H1 (cell line): Measurements from ENCODE around the gene ST6GALNAC3. TPM values are rescaled to one million over a fixed set of nuclear protein-coding genes. Genes with fewer than 3 reads are reported as not detected.

ENCODE experiments used
- CTCF ChIA-PET: fragments of 300-600 bp; sonication (Branson Sonifier 250); formaldehyde crosslinking; loops from one replicate; lab custom pipeline; 2021; ENCODE audit not compliant: partially characterized antibody; lab: Charles Lee
- POLR2A ChIA-PET: fragments of 300-600 bp; sonication (Branson Sonifier 250); formaldehyde crosslinking; loops from one replicate; lab custom pipeline; 2021; ENCODE audit warnings: inconsistent platforms; ENCODE audit not compliant: partially characterized antibody; lab: Charles Lee
- DNase-seq, 2 experiments: peaks; one replicate each; pipeline versions ENCODE4 v3.0.0 to v3.0.0-alpha.2; 2010 to 2022; ENCODE audit warnings: low spot score in 2 of 2, low read depth in 1 of 2, mixed read lengths in 1 of 2
- FAIRE-seq: peaks from 2 replicates; lab custom pipeline; 2011; peaks lifted over from hg19 to GRCh38; lab: Jason Lieb, UNC
- H2AFZ ChIP-seq: 2 replicates; pipeline ENCODE4 v1.8.1; 2012; ENCODE audit warnings: low read length, inconsistent platforms
- H2AK5ac ChIP-seq: 2 replicates; pipeline ENCODE4 v1.6.1; 2013; ENCODE audit warnings: low read depth, low read length
- H2BK120ac ChIP-seq: replicated peaks from 2 replicates; pipeline ENCODE3; 2013; ENCODE audit warnings: low read depth, low read length, inconsistent platforms
- H2BK12ac ChIP-seq: 2 replicates; pipeline ENCODE4 v1.6.1; 2013; ENCODE audit warnings: low read depth, low read length
- H2BK15ac ChIP-seq: 2 replicates; pipeline ENCODE4 v1.6.1; 2013; ENCODE audit warnings: low read length
- H2BK20ac ChIP-seq: 2 replicates; pipeline ENCODE4 v1.6.1; 2013; ENCODE audit warnings: low read length
- H2BK5ac ChIP-seq: 2 replicates; pipeline ENCODE4 v1.6.1; 2013; ENCODE audit warnings: low read depth, low read length
- H3K14ac ChIP-seq: 2 replicates; pipeline ENCODE4 v1.6.1; 2013; ENCODE audit warnings: inconsistent platforms; ENCODE audit not compliant: insufficient read length
- H3K18ac ChIP-seq: 2 replicates; pipeline ENCODE4 v1.6.1; 2013; ENCODE audit warnings: low read length; ENCODE audit errors: extremely low read depth
- H3K23ac ChIP-seq: 2 replicates; pipeline ENCODE4 v1.6.1; 2013; ENCODE audit warnings: inconsistent platforms; ENCODE audit not compliant: insufficient read length
- H3K23me2 ChIP-seq: 2 replicates; pipeline ENCODE4 v1.6.1; 2013; ENCODE audit warnings: low read depth, low read length
- H3K27ac ChIP-seq: 2 replicates; pipeline ENCODE4 v1.6.1; 2011; ENCODE audit warnings: low read depth, low read length, inconsistent platforms
- H3K27me3 ChIP-seq, 4 experiments: replicated peaks in 1 of 4; 1 replicate in 1 of 4; 2 replicates in 3 of 4; pipeline versions ENCODE4 v1.6.1 to v1.8.1; 2011 to 2013; ENCODE audit warnings: low read length in 3 of 4, mild to moderate bottlenecking in 3 of 4, inconsistent platforms in 2 of 4, mixed read lengths in 2 of 4, moderate library complexity in 1 of 4; ENCODE audit not compliant: control insufficient read depth in 3 of 4, insufficient read depth in 3 of 4; ENCODE audit errors: extremely low read depth in 1 of 4
- H3K36me3 ChIP-seq, 4 experiments: 2 replicates each; pipeline versions ENCODE4 v1.6.1 to v1.8.1; 2011 to 2013; ENCODE audit warnings: mild to moderate bottlenecking in 4 of 4, low read length in 3 of 4, moderate library complexity in 2 of 4, control low read depth in 1 of 4, inconsistent platforms in 1 of 4; ENCODE audit not compliant: insufficient read depth in 4 of 4, control insufficient read depth in 2 of 4
- H3K4ac ChIP-seq: replicated peaks from 2 replicates; pipeline ENCODE3; 2013; ENCODE audit warnings: low read length, low read depth, mixed read lengths, inconsistent platforms; ENCODE audit not compliant: insufficient read length
- H3K4me1 ChIP-seq, 4 experiments: replicated peaks in 1 of 4; 1 replicate in 1 of 4; 2 replicates in 3 of 4; pipeline versions ENCODE4 v1.6.1 to v1.8.1; 2011 to 2013; ENCODE audit warnings: low read length in 3 of 4, inconsistent platforms in 2 of 4, mixed read lengths in 1 of 4; ENCODE audit not compliant: insufficient read depth in 4 of 4, control insufficient read depth in 3 of 4
- H3K4me2 ChIP-seq, 2 experiments: 2 replicates each; pipeline versions ENCODE4 v1.6.1 to v1.8.1; 2011 to 2013; ENCODE audit warnings: low read depth in 2 of 2, low read length in 2 of 2, control low read depth in 1 of 2, inconsistent platforms in 1 of 2, mild to moderate bottlenecking in 1 of 2; ENCODE audit not compliant: insufficient read depth in 1 of 2
- H3K4me3 ChIP-seq, 4 experiments: fragments of 200-600, 300-600 bp in 1 of 4; sonication (generic), shearing (Covaris generic), sonication (Bioruptor Twin) in 1 of 4; 2 replicates each; pipeline versions ENCODE4 v1.5.1 to v1.8.1; 2011 to 2016; ENCODE audit warnings: low read length in 4 of 4, low read depth in 3 of 4, control low read depth in 2 of 4, inconsistent platforms in 2 of 4, mild to moderate bottlenecking in 2 of 4, mixed read lengths in 1 of 4, moderate library complexity in 1 of 4; ENCODE audit not compliant: insufficient read depth in 2 of 4; ENCODE audit errors: extremely low read depth in 1 of 4
- H3K56ac ChIP-seq: replicated peaks from 2 replicates; pipeline ENCODE3; 2013; ENCODE audit warnings: low read depth, mild to moderate bottlenecking, mixed read lengths, low read length, inconsistent platforms; ENCODE audit not compliant: insufficient read length
- H3K79me1 ChIP-seq: 2 replicates; pipeline ENCODE4 v1.6.1; 2013; ENCODE audit warnings: low read depth, low read length, control low read depth
- H3K79me2 ChIP-seq, 2 experiments: 2 replicates each; pipeline versions ENCODE4 v1.6.1 to v1.8.1; 2012 to 2013; ENCODE audit warnings: low read length in 2 of 2, mild to moderate bottlenecking in 2 of 2, inconsistent platforms in 1 of 2; ENCODE audit not compliant: insufficient read depth in 2 of 2, control insufficient read depth in 1 of 2
- H3K9ac ChIP-seq, 4 experiments: replicated peaks in 1 of 4; 1 replicate in 1 of 4; 2 replicates in 3 of 4; pipeline versions ENCODE4 v1.6.1 to v1.8.1; 2011 to 2013; ENCODE audit warnings: low read depth in 3 of 4, low read length in 3 of 4, control low read depth in 2 of 4, mild to moderate bottlenecking in 2 of 4, moderate library complexity in 2 of 4, inconsistent platforms in 1 of 4; ENCODE audit errors: extremely low read depth in 1 of 4
- H3K9me3 ChIP-seq, 2 experiments: 2 replicates each; pipeline versions ENCODE4 v1.6.1 to v1.8.1; 2012 to 2013; ENCODE audit warnings: mild to moderate bottlenecking in 2 of 2, moderate library complexity in 2 of 2, control low read depth in 1 of 2, inconsistent platforms in 1 of 2, low read depth in 1 of 2, low read length in 1 of 2, mixed read lengths in 1 of 2; ENCODE audit not compliant: insufficient read depth in 2 of 2
- H4K20me1 ChIP-seq, 2 experiments: replicated peaks in 1 of 2; 2 replicates each; pipeline versions ENCODE3 to v1.8.1; 2011 to 2013; ENCODE audit warnings: inconsistent platforms in 2 of 2, low read length in 2 of 2, mild to moderate bottlenecking in 1 of 2; ENCODE audit not compliant: insufficient read depth in 2 of 2, control insufficient read depth in 1 of 2
- H4K5ac ChIP-seq: 2 replicates; pipeline ENCODE4 v1.6.1; 2013; ENCODE audit warnings: low read length, low read depth, mixed read lengths, inconsistent platforms; ENCODE audit not compliant: insufficient read length
- H4K8ac ChIP-seq: 2 replicates; pipeline ENCODE4 v1.8.0; 2013; ENCODE audit warnings: mild to moderate bottlenecking, moderate library complexity, low read length, inconsistent platforms; ENCODE audit not compliant: insufficient read depth; ENCODE audit errors: extremely low read depth
- H4K91ac ChIP-seq: replicated peaks from 2 replicates; pipeline ENCODE3; 2013; ENCODE audit warnings: low read length, mixed read lengths, inconsistent platforms; ENCODE audit not compliant: insufficient read length
- CBX8 ChIP-seq: fragments of 300-800, 300-1000 bp; sonication (generic); IDR thresholded peaks from 2 replicates; pipeline ENCODE4 v1.7.1; 2016; ENCODE audit warnings: low read depth, low read length, borderline replicate concordance
- EZH2 ChIP-seq: fragments of 200-600 bp; sonication (generic); IDR thresholded peaks from 2 replicates; pipeline ENCODE4 v1.7.1; 2012; ENCODE audit warnings: low read depth, mild to moderate bottlenecking, moderate library complexity, low read length, inconsistent platforms; ENCODE audit not compliant: severe bottlenecking
- PHF8 ChIP-seq: fragments of 200-600 bp; sonication (generic); conservative IDR thresholded peaks from 2 replicates; pipeline ENCODE4 v1.7.1; 2012; ENCODE audit warnings: low read depth, mild to moderate bottlenecking, inconsistent platforms, low read length, moderate library complexity
- POLR2A ChIP-seq, 2 experiments: IDR thresholded peaks; 1 replicate in 1 of 2; 2 replicates in 1 of 2; pipeline ENCODE4 v1.6.1; 2011; ENCODE audit warnings: low read depth in 2 of 2, low read length in 2 of 2, mild to moderate bottlenecking in 2 of 2; ENCODE audit errors: control extremely low read depth in 1 of 2
- RFX5 ChIP-seq: IDR thresholded peaks from 2 replicates; pipeline ENCODE4 v1.6.1; 2011; ENCODE audit warnings: low read depth, low read length, improper control_type of control experiment, borderline replicate concordance
- TAF7 ChIP-seq: optimal IDR thresholded peaks from 2 replicates; pipeline ENCODE3; 2011; ENCODE audit warnings: low read depth, mild to moderate bottlenecking, inconsistent platforms, low read length, moderate library complexity, borderline replicate concordance
- YY1 ChIP-seq: IDR thresholded peaks from 2 replicates; pipeline ENCODE4 v1.6.1; 2011; ENCODE audit warnings: low read depth, mild to moderate bottlenecking, low read length
- WGBS, 2 experiments: shearing (Covaris generic) in 1 of 2; methylation state at CpG; one replicate each; pipeline versions ENCODE4 v1.1.6 to v1.1.7; 2013 to 2015; ENCODE audit warnings: low lambda C conversion rate in 2 of 2, mixed read lengths in 2 of 2, inconsistent platforms in 1 of 2, low coverage in 1 of 2, missing lambda C conversion rate in 1 of 2; ENCODE audit not compliant: insufficient replicate concordance in 2 of 2, insufficient coverage in 1 of 2, insufficient read length in 1 of 2; ENCODE audit errors: extremely low coverage in 1 of 2, missing lambda C conversion rate in 1 of 2; 5-methylcytosine and 5-hydroxymethylcytosine counted together
- polyA plus RNA-seq, 7 experiments: library from polyadenylated mRNA; depleted of rRNA in 3 of 7; stranded (reverse) in 5 of 7; unstranded in 2 of 7; fragments of >200 nt in 5 of 7; fragments of 200-250 nt in 2 of 7; gene quantifications; 1 replicate in 5 of 7; 2 replicates in 1 of 7; 4 replicates in 1 of 7; pipeline versions ENCODE4 v1.2.1 to v1.2.3, GENCODE V29; 2011 to 2013; ENCODE audit warnings: missing spikeins in 2 of 7, mixed read lengths in 2 of 7
- total RNA-seq: library from RNA; stranded (reverse); fragmentation: NEBNext Ultra II Directional; extraction: Animal tissue kit (Norgen Biotek cat#: 25700); gene quantifications from 2 replicates; pipeline ENCODE4 v1.2.1, GENCODE V29; 2021

Gene ST6GALNAC3
- total and polyA plus RNA-seq, 2 of the 8 experiments (the other 6 are each of a cell fraction or from before 2014, with no cell fraction given) = 4.9 to 19.0 TPM

DNA sequence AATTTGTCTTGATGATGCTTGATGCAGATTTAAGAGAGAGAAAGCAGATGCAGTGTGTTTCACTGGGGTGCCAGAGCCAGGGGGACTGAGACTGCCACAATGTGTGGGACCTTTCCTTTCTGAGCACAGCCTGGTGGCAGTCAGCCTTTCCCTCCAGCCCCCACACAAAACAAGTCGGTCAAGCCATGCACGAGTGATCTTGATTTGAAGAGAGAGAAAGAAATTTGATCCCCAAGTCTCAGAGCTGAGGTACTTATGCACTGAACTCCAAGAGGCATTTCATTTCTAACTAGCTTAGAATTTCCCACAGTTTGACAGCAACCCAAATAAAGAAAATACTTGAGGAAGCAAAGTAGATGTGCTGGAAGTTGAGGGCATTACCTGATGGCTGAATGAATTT is 193.8 kb downstream of the ST6GALNAC3 start:
- no peaks in the 10 kb centered on the region for H3K27me3 ChIP-seq
- no peak overlapping the region for H3K23ac ChIP-seq
- H3K9ac ChIP-seq = no peak overlapping the region
- H3K9me3 ChIP-seq = no peaks in the 10 kb centered on the region
- H4K20me1 ChIP-seq = no peaks in the 10 kb centered on the region
- H3K79me2 ChIP-seq = no peaks in the 10 kb centered on the region
- POLR2A ChIA-PET = no interaction called here
- no peak overlapping the region for H2BK15ac ChIP-seq
- H2AK5ac ChIP-seq = no peak overlapping the region
- no peak overlapping the region for H2AFZ ChIP-seq
- no peak for DNase-seq
- H4K8ac ChIP-seq = no peak overlapping the region
- no peaks in the 10 kb centered on the region for H3K23me2 ChIP-seq
- no peak overlapping the region for H4K5ac ChIP-seq
- no peak overlapping the region for H3K4ac ChIP-seq
- no peak overlapping the region for H3K18ac ChIP-seq
- no peaks in the 10 kb centered on the region for H3K36me3 ChIP-seq
- peaks cover 3% of the 10 kb centered on the region; the same call in 1 of the 2 replicates for H3K79me1 ChIP-seq
- CTCF ChIA-PET = no interaction called here
- no peak overlapping the region for H3K14ac ChIP-seq
- H3K4me3 ChIP-seq = no peak overlapping the region
- H3K56ac ChIP-seq = no peak overlapping the region
- no peak overlapping the region for H3K27ac ChIP-seq
- no peak overlapping the region for H2BK12ac ChIP-seq
- no peak overlapping the region for H4K91ac ChIP-seq
- no peak overlapping the region for H2BK20ac ChIP-seq
- WGBS, 2 experiments = 53% methylated on average over 2 of the region's 2 CpGs; no CpG with 5 or more reads in 1 of the 2 experiments
- no peak overlapping the region for H3K4me2 ChIP-seq
- H3K4me1 ChIP-seq = peaks cover 2 to 7% (median 3%) of the 10 kb centered on the region in 4 experiments; a peak in 4 of 7 replicates
- H2BK120ac ChIP-seq = no peak overlapping the region
- H2BK5ac ChIP-seq = no peak overlapping the region
- no peak for FAIRE-seq
- no peak for TF ChIP-seq PHF8
- no peak for TF ChIP-seq POLR2A (IDR thresholded peaks at IDR 0.05; ENCODE audit: control extremely low read depth in 1 of 2, low read depth in 2 of 2, low read length in 2 of 2)
- no peak for TF ChIP-seq RFX5
- no peak for TF ChIP-seq EZH2
- TF ChIP-seq CBX8 = no peak
- TF ChIP-seq YY1 = no peak
- TF ChIP-seq TAF7 = no peak
